ENCODE results near the gene COL21A1.

GRCh38 chr6:56172144-56172543, 75.2 kb downstream of the COL21A1 start:
- TF ChIP-seq CTCF (IDR thresholded peaks at IDR 0.05) (no peak), REST (IDR thresholded peaks at IDR 0.05; ENCODE audit: insufficient read depth in 1 of 2, low read depth in 2 of 2, low read length in 1 of 2) (no peak), TCF7L2 (IDR thresholded peaks at IDR 0.05; ENCODE audit: low read depth, low read length) (no peak), POLR2AphosphoS5 (IDR thresholded peaks at IDR 0.05; ENCODE audit: low read depth, low read length) (no peak), SIN3A (IDR thresholded peaks at IDR 0.05; ENCODE audit: borderline replicate concordance, insufficient read depth, low read depth, low read length) (no peak)

Data from Panc1 (cell line).